Measurements from ENCODE around the gene SHLD2. TPM values are rescaled to one million over a fixed set of nuclear protein-coding genes. Genes with fewer than 3 reads are reported as not detected.
"Not testable (repeated sequence)": the region's sequence is repeated elsewhere in the genome, so short reads cannot be mapped to it uniquely, and the experiment has no call there.

The SHLD2 gene
- total RNA-seq, 1 donor from 2014 or later = 26.7 TPM

GRCh38 chr10:87134440-87134839 lies 39.4 kb downstream of the SHLD2 start:
- DNase-seq (ENCODE audit: low spot score) (peak; percentile 65), ATAC-seq (peak; percentile 97)

DNA sequence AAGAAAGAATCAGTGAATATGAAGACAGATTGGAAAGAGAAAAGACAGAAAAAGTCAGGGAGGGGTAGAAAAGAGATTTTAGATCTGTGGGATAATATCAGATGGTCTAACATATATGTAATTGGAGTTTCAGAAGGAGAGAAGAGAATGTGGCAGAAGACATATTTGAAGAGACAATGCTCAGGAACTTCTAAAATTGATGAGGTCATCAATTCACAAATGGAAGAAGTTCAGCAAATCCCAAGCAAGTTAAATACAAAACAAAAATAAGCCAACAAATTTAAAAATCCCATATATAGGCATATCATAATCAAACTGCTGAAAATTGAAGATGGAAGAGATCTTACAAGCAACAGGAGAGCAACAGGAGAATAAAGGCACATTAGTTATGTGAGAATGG lies 42.5 kb downstream of the SHLD2 start:
- ATAC-seq; DNase-seq (ENCODE audit: low spot score): not testable (repeated sequence)

DNA sequence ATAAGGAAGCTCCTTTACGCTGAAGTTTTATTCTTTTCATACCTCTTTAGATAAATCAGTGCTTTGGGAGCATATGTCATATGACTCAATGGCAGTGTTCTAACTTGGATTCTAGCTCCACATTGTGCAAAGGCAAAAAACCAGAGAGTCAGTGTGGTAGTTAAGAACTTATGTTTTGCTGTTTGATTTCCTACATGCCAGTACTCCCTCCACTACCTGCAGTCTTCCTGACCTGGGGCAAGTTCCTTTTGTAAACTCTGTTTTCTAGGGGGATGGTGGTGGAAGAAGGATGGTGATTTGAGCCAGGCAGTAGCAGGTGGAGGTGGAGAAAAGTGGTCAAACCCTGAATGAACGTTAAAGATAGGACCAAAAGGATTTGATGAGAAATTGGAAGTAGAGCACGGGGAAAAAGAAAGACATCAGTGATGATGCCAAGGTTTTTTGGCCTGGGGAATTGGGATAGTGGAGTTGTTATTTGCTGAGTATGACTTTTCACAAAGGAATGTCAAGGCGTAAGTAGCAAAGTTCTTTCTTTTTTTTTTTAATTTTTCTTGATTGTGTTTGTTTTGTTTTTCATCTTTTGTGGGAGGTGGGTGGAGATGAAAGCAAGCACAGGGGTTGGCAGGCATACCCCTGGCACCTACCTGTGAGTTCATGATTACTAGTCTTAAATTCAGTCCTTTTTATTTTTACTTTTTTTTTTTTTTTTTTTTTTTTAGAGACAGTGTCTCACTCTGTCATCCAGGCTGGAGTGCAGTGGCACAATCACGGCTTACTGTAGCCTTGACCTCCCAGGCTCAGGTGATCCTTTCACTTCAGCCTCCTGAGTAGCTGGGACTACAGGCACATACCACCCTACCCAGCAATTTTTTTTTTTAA lies 47.5 kb downstream of the SHLD2 start:
- peak; percentile 45 for ATAC-seq
- DNase-seq (ENCODE audit: low spot score) = not testable (repeated sequence)

- DNase-seq (ENCODE audit: low spot score); ATAC-seq: not testable (repeated sequence)
Observed at GRCh38 chr10:87143109-87143418, 48.1 kb downstream of the SHLD2 start.

DNA sequence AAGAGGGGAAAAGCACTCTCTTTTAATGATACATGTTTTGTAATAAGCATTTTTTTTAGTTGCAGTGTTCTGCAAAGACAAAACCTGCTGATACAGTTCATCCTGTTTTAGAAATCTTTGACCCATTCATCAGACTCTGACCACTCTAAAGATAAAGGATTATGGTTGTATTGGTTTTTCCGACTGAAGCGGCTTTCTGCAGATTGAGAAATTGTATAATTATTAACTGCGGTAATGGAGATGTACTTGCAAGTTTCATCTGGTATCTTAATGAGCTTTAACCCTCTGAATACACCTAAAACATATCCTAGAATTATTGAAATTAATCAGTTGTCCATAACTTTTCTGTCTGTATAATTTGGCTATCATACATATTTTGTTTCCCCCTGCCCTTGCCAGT lies 50.6 kb downstream of the SHLD2 start:
- not testable (repeated sequence) for DNase-seq (ENCODE audit: low spot score)
- ATAC-seq = peak; percentile 45

GRCh38 chr10:87149020-87149609 lies 54.1 kb downstream of the SHLD2 start:
- ATAC-seq = peak; percentile 68
- DNase-seq (ENCODE audit: low spot score) = not testable (repeated sequence)

DNA sequence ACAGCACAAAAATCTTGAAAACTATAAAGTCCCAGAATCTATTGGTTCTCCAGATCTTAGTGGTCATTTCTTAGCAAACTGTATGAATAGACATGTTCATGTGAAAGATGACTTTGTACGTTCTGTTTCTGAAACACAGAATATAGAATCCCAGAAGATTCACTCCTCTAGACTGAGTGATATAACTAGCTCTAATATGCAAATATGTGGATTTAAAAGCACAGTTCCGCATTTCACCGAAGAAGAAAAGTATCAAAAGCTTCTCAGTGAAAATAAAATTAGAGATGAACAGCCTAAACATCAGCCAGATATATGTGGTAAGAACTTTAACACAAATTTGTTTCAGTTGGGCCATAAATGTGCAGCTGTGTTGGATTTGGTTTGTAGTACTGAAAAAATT lies 56.5 kb downstream of the SHLD2 start:
- not testable (repeated sequence) for ATAC-seq; DNase-seq (ENCODE audit: low spot score)

- not testable (repeated sequence) for DNase-seq (ENCODE audit: low spot score); ATAC-seq
Observed at GRCh38 chr10:87156841-87157240, 61.8 kb downstream of the SHLD2 start.

DNA sequence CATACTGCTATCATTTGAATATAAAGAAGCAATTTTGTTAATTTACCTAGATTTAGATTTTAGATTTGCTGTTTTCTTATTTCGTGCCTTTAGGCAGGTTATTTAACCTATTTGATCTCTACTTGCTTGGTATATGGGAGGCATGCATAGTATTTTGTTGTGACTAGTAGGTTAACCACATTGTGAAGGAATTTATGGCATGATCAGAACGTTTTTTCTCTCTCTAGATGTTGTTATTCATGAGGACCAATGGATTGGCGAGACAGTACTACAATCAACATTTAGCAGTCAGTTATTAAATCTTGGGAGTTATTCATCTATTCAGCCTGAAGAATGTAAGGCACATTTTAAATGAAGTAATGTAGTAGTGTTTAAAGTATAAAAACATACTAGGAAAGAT lies 62.8 kb downstream of the SHLD2 start:
- not testable (repeated sequence) for ATAC-seq; DNase-seq (ENCODE audit: low spot score)

DNA sequence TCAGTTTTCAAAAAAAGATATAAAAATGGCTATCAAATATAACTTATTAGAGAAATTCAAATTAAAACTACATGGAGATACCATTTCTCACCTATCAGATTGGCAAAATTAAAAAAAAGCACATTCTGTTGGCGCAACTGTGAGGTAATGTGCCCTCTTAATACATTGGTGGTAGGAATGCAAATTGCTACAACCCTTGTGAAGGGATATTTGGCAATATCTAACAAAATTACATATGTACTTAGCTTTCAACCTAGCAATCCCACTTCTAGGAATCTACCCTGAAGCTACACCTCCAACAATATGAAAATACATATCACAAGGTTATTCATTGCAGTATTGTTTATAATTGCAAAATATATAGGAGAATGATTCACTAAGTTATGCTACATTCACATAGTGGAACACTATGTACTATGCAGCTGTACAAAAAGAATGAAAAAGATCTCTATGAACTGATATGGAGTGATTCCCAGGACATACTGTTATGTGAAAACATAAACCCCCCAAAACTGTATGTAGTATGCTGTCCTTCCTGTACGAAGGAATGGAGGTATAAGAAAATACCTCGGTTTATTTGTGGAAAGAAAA lies 67.8 kb downstream of the SHLD2 start:
- DNase-seq (ENCODE audit: low spot score) = not testable (repeated sequence)
- ATAC-seq = peak; percentile 51

GRCh38 chr10:87163414-87163813 lies 68.4 kb downstream of the SHLD2 start:
- DNase-seq (ENCODE audit: low spot score); ATAC-seq: not testable (repeated sequence)

GRCh38 chr10:87169857-87170256 lies 74.9 kb downstream of the SHLD2 start:
- ATAC-seq = peak; percentile 58
- not testable (repeated sequence) for DNase-seq (ENCODE audit: low spot score)

DNA sequence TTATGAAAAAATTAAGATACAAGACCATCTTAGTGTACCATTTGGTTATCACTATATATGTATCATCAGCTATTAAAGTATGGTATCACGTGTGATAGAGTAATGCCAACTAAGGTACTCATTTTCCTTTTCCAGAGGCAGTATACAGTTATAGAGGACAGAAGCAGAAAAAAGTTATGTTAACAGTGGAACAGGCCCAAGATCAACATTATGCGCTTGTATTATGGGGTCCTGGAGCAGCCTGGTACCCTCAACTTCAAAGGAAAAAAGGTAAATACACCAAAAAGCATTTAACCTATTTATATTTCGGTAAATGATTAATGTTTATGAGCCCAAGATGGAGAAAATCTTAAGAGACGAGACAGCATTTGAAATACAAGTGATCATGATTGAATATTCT lies 75.7 kb downstream of the SHLD2 start:
- DNase-seq (ENCODE audit: low spot score) = not testable (repeated sequence)
- ATAC-seq = peak; percentile 49

- peak; percentile 88 for ATAC-seq
- not testable (repeated sequence) for DNase-seq (ENCODE audit: low spot score)
Observed at GRCh38 chr10:87171670-87172069, 76.7 kb downstream of the SHLD2 start.

GRCh38 chr10:87172178-87172577 lies 77.2 kb downstream of the SHLD2 start:
- DNase-seq (ENCODE audit: low spot score) = not testable (repeated sequence)
- peak; percentile 29 for ATAC-seq

- ATAC-seq = peak; percentile 75
- not testable (repeated sequence) for DNase-seq (ENCODE audit: low spot score)
Observed at GRCh38 chr10:87177587-87177986, 82.6 kb downstream of the SHLD2 start.

DNA sequence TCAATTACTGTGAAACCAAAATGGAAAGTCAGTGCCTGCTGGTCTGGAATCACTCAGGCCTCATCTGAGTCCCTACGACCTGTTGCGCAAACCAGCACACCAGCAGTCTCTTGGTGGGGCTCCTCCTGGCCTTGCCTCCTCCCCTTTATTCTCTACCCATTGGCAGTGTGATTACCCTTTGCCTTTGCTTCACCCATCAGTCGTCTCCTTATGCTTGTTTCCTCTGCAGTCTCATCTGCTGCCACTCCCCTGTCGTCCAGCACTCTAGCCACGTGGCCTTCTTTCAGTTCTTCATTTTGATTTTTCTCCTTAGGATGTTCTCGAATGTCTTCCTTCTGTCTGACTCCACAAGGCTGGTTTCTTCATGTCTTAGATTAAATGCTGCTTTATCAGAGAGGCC lies 89.4 kb downstream of the SHLD2 start:
- not testable (repeated sequence) for DNase-seq (ENCODE audit: low spot score)
- ATAC-seq = peak; percentile 58

- not testable (repeated sequence) for ATAC-seq; DNase-seq (ENCODE audit: low spot score)
Observed at GRCh38 chr10:87186016-87186415, 91.0 kb downstream of the SHLD2 start.

GRCh38 chr10:87187573-87187972 lies 92.6 kb downstream of the SHLD2 start:
- not testable (repeated sequence) for ATAC-seq; DNase-seq (ENCODE audit: low spot score)

GRCh38 chr10:87191841-87192240 lies 96.8 kb downstream of the SHLD2 start:
- not testable (repeated sequence) for ATAC-seq; DNase-seq (ENCODE audit: low spot score)

DNA sequence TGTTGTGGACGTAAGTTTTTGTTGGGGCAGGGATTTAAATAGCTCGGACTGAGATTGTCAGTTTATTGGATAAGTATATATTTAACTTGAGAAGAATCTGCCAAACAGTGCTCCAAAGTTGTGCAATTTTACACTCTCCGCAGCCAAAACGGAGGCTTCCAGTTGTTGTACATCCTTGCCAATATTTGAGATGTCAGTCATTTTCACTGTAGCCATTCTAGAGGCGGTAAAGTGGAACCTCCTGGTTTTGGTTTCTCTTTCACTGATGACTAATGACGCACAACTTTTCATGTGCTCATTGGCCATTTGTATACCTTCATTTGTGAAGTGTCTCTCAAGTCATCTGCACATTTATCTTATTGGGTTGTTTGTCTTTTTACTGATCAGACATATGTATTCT lies 105.9 kb downstream of the SHLD2 start:
- ATAC-seq (peak; percentile 60), DNase-seq (ENCODE audit: low spot score) (peak; percentile 80)

All from left lobe of liver (tissue), 2 donors.